ENCODE results near the gene ASCC2. TPM values are rescaled to one million over a fixed set of nuclear protein-coding genes. Genes with fewer than 3 reads are reported as not detected.
"Not testable (repeated sequence)": the region's sequence is repeated elsewhere in the genome, so short reads cannot be mapped to it uniquely, and the experiment has no call there.

Gene ASCC2
- total RNA-seq, 2 experiments from 2014 or later = 84.4 to 90.2 TPM

GRCh38 chr22:29871684-29872083 is 33.6 kb upstream of the ASCC2 start:
- CTCF ChIA-PET = interaction anchor here (1.6 kb wide), 1 partner anchor 133 kb away, joined by 5 read pairs; no protein-coding TSS in a partner anchor
- H3K4me3 Mint-ChIP-seq = no peak overlapping the region
- no peak for DNase-seq

GRCh38 chr22:29870574-29870973 is 32.5 kb upstream of the ASCC2 start:
- ATAC-seq = no peak
- Mint-ChIP-seq H3K36me3 (no peaks in the 10 kb centered on the region), H3K27me3 (peaks cover 17% of the 10 kb centered on the region), H3K9me3 (ENCODE audit: low read depth) (no peaks in the 10 kb centered on the region), H3K4me1 (peaks cover 4% of the 10 kb centered on the region), H3K27ac (no peak overlapping the region), H3K4me3 (no peak overlapping the region)
- DNase-seq = no peak
- CTCF ChIA-PET = interaction anchor here (0.6 to 1.0 kb wide), 3 partner anchors 8 to 1409 kb away, joined by 3 to 5 read pairs (median 3); no protein-coding TSS in a partner anchor

More at GRCh38 chr22:29871684-29872083, 33.6 kb upstream of the ASCC2 start:
- Mint-ChIP-seq H3K4me1 (peaks cover 4% of the 10 kb centered on the region), H3K27me3 (peaks cover 17% of the 10 kb centered on the region), H3K27ac (no peak overlapping the region), H3K9me3 (ENCODE audit: low read depth) (no peaks in the 10 kb centered on the region), H3K36me3 (no peaks in the 10 kb centered on the region)
- no peak for ATAC-seq

DNA sequence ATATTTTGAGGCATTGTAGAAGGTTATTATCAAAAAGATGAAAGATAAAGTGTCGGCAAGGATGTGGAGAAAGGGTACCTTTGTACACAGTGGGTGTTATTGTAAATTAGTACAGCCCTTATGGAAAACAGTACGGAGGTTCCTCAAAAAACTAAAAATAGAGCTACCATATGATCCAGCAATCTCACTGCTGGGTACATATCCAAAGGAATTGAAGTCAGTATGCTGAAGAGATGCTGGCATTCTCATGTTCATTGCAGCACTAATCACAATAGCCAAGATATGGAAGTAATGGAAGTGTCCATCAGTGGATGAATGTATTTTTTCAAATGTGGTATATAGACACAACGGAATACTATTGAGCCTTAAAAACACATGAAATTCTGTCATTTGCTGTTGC is 29.8 kb upstream of the ASCC2 start:
- CTCF ChIA-PET = no interaction called here
- no peak overlapping the region for H3K27ac Mint-ChIP-seq
- H3K4me3 Mint-ChIP-seq = no peak overlapping the region
- H3K4me1 Mint-ChIP-seq = peaks cover 4% of the 10 kb centered on the region
- no peaks in the 10 kb centered on the region for H3K9me3 Mint-ChIP-seq (ENCODE audit: low read depth)
- H3K36me3 Mint-ChIP-seq = no peaks in the 10 kb centered on the region
- H3K27me3 Mint-ChIP-seq = peaks cover 2% of the 10 kb centered on the region
- ATAC-seq (no peak), DNase-seq (no peak)

DNA sequence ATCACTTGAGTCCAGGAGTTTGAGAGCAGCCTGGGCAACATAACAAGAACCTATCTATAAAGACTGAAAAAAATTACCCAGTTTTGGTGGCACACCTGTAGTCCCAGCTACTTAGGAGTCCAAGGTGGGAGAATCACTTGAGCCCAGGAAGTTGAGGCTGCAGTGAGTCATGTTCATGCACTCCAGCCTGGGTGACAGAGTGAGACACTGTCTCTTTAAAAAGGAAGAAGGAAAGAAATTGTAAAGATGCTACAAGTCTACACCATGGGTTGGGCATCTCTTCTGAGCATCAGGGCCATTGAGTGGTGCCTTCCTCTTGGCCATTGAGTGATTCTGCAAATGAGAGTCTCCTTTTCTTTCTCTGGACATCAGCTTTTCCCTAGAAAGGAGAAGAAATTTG is 29.2 kb upstream of the ASCC2 start:
- ATAC-seq = no peak
- no peak for DNase-seq
- no peak overlapping the region for H3K27ac Mint-ChIP-seq
- H3K4me3 Mint-ChIP-seq = no peak overlapping the region
- H3K27me3 Mint-ChIP-seq = peaks cover 2% of the 10 kb centered on the region
- no peaks in the 10 kb centered on the region for H3K9me3 Mint-ChIP-seq (ENCODE audit: low read depth)
- CTCF ChIA-PET = no interaction called here
- H3K4me1 Mint-ChIP-seq = peaks cover 4% of the 10 kb centered on the region
- H3K36me3 Mint-ChIP-seq = no peaks in the 10 kb centered on the region

DNA sequence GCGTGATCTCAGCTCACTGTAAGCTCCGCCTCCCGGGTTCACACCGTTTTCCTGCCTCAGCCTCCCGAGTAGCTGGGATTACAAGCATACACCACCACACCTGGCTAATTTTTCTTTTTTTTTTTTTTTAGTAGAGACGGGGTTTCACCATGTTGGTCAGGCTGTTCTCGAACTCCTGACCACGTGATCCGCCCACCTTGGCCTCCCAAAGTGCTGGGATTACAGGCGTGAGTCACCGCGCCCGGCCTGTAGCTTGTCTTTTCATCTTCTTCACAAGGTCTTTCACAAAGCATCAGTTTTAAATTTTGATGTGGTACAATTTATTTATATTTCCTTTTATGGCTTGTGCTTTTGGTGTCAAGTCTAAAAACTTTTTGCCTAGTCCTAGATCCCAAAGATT is 27.5 kb upstream of the ASCC2 start:
- not testable (repeated sequence) for ATAC-seq; H3K27ac Mint-ChIP-seq; H3K4me1 Mint-ChIP-seq; H3K36me3 Mint-ChIP-seq; H3K27me3 Mint-ChIP-seq; DNase-seq; H3K9me3 Mint-ChIP-seq (ENCODE audit: low read depth); H3K4me3 Mint-ChIP-seq
- CTCF ChIA-PET = interaction anchor here (1.0 kb wide), 1 partner anchor 17 kb away, joined by 3 read pairs; the partner anchor contains the start of gene MTMR3

DNA sequence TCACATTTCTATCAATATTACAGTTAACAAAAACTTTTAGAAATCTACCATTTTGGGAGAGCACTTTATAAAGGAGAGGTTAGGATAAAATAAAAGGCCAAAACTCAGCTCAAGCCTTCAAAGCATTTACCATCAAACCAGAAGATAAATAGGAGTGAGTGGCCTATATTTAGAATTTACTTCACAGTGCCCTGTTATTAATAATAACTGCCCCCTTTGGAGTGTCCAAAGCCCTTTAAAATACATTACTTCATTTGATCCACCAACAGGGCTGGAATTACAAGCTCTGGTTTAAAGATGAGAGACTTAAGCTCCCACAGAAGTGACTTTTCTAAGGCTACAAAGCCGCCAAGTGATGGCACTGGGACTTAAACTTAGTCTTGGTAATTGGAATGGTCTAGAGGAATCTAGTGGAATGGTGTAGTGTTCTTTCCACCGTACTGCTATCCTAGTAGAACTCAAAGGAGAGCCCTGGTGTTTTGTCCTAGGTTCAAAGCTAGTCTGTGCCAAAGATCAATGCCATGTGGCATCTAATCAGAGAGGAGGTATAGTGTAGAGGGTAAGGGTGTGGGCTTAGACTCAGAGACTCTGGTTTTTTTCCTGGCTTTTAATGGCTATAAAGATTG is 23.7 kb upstream of the ASCC2 start:
- H3K4me1 Mint-ChIP-seq = no peaks in the 10 kb centered on the region
- H3K27me3 Mint-ChIP-seq = no peaks in the 10 kb centered on the region
- H3K9me3 Mint-ChIP-seq (ENCODE audit: low read depth) = no peaks in the 10 kb centered on the region
- DNase-seq (no peak), ATAC-seq (no peak)
- no peak overlapping the region for H3K27ac Mint-ChIP-seq
- CTCF ChIA-PET = interaction anchor here (0.6 to 1.5 kb wide), 2 partner anchors 9 to 189 kb away, joined by 5 read pairs; no protein-coding TSS in a partner anchor
- H3K36me3 Mint-ChIP-seq = no peaks in the 10 kb centered on the region
- no peak overlapping the region for H3K4me3 Mint-ChIP-seq

DNA sequence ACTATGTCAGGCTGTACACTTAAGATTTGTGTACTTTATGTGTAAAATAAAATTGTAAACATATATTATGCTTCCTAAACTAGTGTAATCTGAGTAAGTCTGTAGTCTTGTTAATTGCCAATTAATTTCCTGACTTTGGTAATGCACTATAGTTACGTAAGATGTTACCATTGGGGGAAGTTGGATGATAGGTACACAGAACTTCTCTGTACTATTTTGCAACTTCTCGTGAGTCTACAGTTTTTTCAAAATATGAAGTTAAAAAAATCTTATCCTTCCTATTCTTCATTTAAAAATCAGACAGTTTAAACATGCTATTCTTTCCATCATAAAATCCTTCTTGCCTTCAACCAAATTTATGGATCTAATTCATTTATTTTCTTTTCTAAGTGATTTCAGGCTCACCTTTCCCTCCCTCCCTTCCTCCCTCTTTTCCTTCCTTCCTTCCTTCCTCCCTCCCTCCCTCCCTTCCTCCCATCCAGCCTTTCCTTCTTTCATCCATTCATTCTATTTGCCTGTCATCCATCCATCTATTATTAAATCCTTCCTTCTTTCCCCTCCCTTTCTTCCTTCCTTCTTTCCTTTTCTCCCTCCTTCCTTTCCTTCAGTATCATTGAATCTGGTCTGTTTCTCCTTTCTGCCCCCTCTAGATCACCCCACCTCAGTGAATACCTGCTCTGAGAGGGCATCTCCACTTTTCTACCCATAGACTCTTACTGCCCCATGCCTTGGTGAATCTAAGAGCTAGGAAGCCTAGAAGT is 22.1 kb upstream of the ASCC2 start:
- H3K4me1 Mint-ChIP-seq = no peaks in the 10 kb centered on the region
- H3K27me3 Mint-ChIP-seq = no peaks in the 10 kb centered on the region
- no peaks in the 10 kb centered on the region for H3K9me3 Mint-ChIP-seq (ENCODE audit: low read depth)
- H3K4me3 Mint-ChIP-seq = no peak overlapping the region
- H3K36me3 Mint-ChIP-seq = no peaks in the 10 kb centered on the region
- ATAC-seq = no peak
- CTCF ChIA-PET = interaction anchor here (0.9 kb wide), 1 partner anchor 11 kb away, joined by 3 read pairs; no protein-coding TSS in a partner anchor
- no peak overlapping the region for H3K27ac Mint-ChIP-seq
- DNase-seq = no peak

DNA sequence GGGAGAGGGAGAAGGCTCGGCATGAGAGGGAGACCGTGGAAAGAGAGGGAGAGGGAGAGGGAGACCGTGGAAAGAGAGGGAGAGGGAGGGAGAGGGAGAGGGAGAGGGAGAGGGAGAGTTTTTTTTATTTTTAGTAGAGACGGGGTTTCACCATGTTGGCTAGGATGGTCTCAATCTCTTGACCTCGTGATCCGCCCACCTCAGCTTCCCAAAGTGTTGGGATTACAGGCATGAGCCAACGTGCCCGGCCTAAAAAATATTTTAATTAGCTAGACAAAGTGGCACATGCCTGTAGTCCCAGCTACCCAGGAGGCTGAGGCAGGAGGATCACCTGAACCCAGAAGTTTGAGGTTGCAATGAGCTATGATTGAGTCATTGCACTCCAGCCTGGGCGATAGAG is 21.0 kb upstream of the ASCC2 start:
- CTCF ChIA-PET = interaction anchor here (0.9 kb wide), 1 partner anchor 10 kb away, joined by 3 read pairs; no protein-coding TSS in a partner anchor
- H3K4me1 Mint-ChIP-seq; H3K9me3 Mint-ChIP-seq (ENCODE audit: low read depth); ATAC-seq; H3K36me3 Mint-ChIP-seq; H3K27me3 Mint-ChIP-seq; H3K4me3 Mint-ChIP-seq; H3K27ac Mint-ChIP-seq; DNase-seq: not testable (repeated sequence)

GRCh38 chr22:29856496-29856895 is 18.4 kb upstream of the ASCC2 start:
- Mint-ChIP-seq H3K4me3 (no peak overlapping the region), H3K27ac (no peak overlapping the region), H3K27me3 (no peaks in the 10 kb centered on the region), H3K9me3 (ENCODE audit: low read depth) (no peaks in the 10 kb centered on the region), H3K4me1 (no peaks in the 10 kb centered on the region), H3K36me3 (no peaks in the 10 kb centered on the region)
- DNase-seq = no peak
- ATAC-seq = no peak
- CTCF ChIA-PET = no interaction called here

- ATAC-seq (no peak), DNase-seq (no peak)
- CTCF ChIA-PET = no interaction called here
- H3K36me3 Mint-ChIP-seq = no peaks in the 10 kb centered on the region
- H3K4me3 Mint-ChIP-seq = no peak overlapping the region
- H3K4me1 Mint-ChIP-seq = no peaks in the 10 kb centered on the region
- H3K9me3 Mint-ChIP-seq (ENCODE audit: low read depth) = no peaks in the 10 kb centered on the region
- H3K27me3 Mint-ChIP-seq = no peaks in the 10 kb centered on the region
- H3K27ac Mint-ChIP-seq = no peak overlapping the region
Measured at GRCh38 chr22:29855611-29856181, 17.6 kb upstream of the ASCC2 start.

GRCh38 chr22:29854432-29854831 is 16.4 kb upstream of the ASCC2 start:
- H3K4me3 Mint-ChIP-seq = no peak overlapping the region
- H3K27ac Mint-ChIP-seq = no peak overlapping the region
- CTCF ChIA-PET = no interaction called here
- H3K27me3 Mint-ChIP-seq = no peaks in the 10 kb centered on the region
- no peaks in the 10 kb centered on the region for H3K4me1 Mint-ChIP-seq
- ATAC-seq (no peak), DNase-seq (no peak)
- no peaks in the 10 kb centered on the region for H3K9me3 Mint-ChIP-seq (ENCODE audit: low read depth)
- H3K36me3 Mint-ChIP-seq = no peaks in the 10 kb centered on the region

- Mint-ChIP-seq H3K4me3 (no peak overlapping the region), H3K27me3 (peaks cover 2% of the 10 kb centered on the region), H3K36me3 (peaks cover 4% of the 10 kb centered on the region), H3K9me3 (ENCODE audit: low read depth) (no peaks in the 10 kb centered on the region), H3K27ac (no peak overlapping the region), H3K4me1 (no peaks in the 10 kb centered on the region)
- CTCF ChIA-PET = no interaction called here
- DNase-seq = no peak
- ATAC-seq = no peak
Measured at GRCh38 chr22:29848111-29848510, 10.0 kb upstream of the ASCC2 start.

GRCh38 chr22:29846290-29846689 is 8.2 kb upstream of the ASCC2 start:
- peaks cover 4% of the 10 kb centered on the region for H3K36me3 Mint-ChIP-seq
- DNase-seq = no peak
- CTCF ChIA-PET = interaction anchor here (0.6 to 1.2 kb wide), 2 partner anchors 85 to 311 kb away, joined by 3 read pairs; no protein-coding TSS in a partner anchor

DNA sequence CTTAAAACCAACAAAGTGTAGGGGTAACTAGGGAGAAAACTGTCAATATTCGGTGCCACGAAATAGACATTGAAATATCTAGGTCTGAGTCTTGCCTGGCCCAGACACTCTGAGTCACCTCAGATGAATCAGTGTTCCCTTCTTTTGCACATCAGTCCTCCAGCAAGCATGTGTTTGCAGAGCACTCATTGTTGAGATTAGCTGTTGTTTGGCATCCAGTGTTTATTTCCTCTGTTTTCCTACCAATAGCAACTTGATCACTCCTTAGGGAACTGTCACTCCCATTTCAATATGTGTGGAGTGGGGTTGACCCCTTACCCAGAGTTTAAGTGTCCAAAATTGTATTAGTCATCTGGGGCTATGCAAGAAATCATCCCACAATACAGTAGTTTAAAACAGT is 4.7 kb upstream of the ASCC2 start:
- H3K27me3 Mint-ChIP-seq = no peaks in the 10 kb centered on the region
- no peak overlapping the region for H3K4me3 Mint-ChIP-seq
- ATAC-seq (no peak), DNase-seq (no peak)
- H3K9me3 Mint-ChIP-seq (ENCODE audit: low read depth) = no peaks in the 10 kb centered on the region
- CTCF ChIA-PET = no interaction called here
- peaks cover 4% of the 10 kb centered on the region for H3K36me3 Mint-ChIP-seq
- H3K27ac Mint-ChIP-seq = no peak overlapping the region
- peaks cover 10% of the 10 kb centered on the region for H3K4me1 Mint-ChIP-seq

More at GRCh38 chr22:29846290-29846689, 8.2 kb upstream of the ASCC2 start:
- no peak for ATAC-seq
- Mint-ChIP-seq H3K27ac (no peak overlapping the region), H3K4me3 (no peak overlapping the region), H3K27me3 (peaks cover 2% of the 10 kb centered on the region), H3K9me3 (ENCODE audit: low read depth) (no peaks in the 10 kb centered on the region), H3K4me1 (no peaks in the 10 kb centered on the region)

Measured in activated CD8-positive, alpha-beta memory T cell treated with anti-CD3 and anti-CD28 coated beads, Interleukin-2, amount 10 ng/mL, durations not matched to agents 7 days and 5 days (primary cell).